Erythroblast (primary cell): Measurements from ENCODE around the gene ZNF263.
"Not testable (repeated sequence)": the region's sequence is repeated elsewhere in the genome, so short reads cannot be mapped to it uniquely, and the experiment has no call there.

Source experiments
- DNase-seq, 2 experiments: peaks; one replicate each; lab custom pipeline; 2025; lab: John Stamatoyannopoulos, UW
- GATA1 ChIP-seq: IDR thresholded peaks from 2 replicates; pipeline ENCODE4 v1.6.1; 2011; ENCODE audit warnings: low read depth, mild to moderate bottlenecking, control low read depth, low read length, moderate library complexity
- POLR2A ChIP-seq: IDR thresholded peaks from 2 replicates; pipeline ENCODE4 v1.6.1; 2011; ENCODE audit warnings: mild to moderate bottlenecking, low read length

The ZNF263 gene

GRCh38 chr16:3256146-3256865 is 27.0 kb upstream of the ZNF263 start, which contains the start of gene MEFV:
Gene MEFV, minus strand, starts transcription at chr16:3256633. Its CDS starts 46 bp downstream, at chr16:3256587.
- no peak for TF ChIP-seq GATA1
- no peak for TF ChIP-seq POLR2A
- no peak for DNase-seq

GRCh38 chr16:3256866-3257465 is 26.3 kb upstream of the ZNF263 start:
- TF ChIP-seq POLR2A (no peak), GATA1 (no peak)
- DNase-seq: no peak

GRCh38 chr16:3259836-3260235 is 23.5 kb upstream of the ZNF263 start:
- DNase-seq: no peak
- TF ChIP-seq POLR2A (no peak), GATA1 (no peak)

- TF ChIP-seq POLR2A (no peak), GATA1 (no peak)
- DNase-seq: peak in 1 of 2 experiments; percentile 19
Observed at GRCh38 chr16:3262517-3262916, 20.8 kb upstream of the ZNF263 start.

GRCh38 chr16:3264137-3265036 is 18.9 kb upstream of the ZNF263 start:
- peak; percentile 92 for TF ChIP-seq POLR2A
- no peak for TF ChIP-seq GATA1
- DNase-seq: peak; percentile 98 to 99

- no peak for TF ChIP-seq POLR2A
- no peak for TF ChIP-seq GATA1
- peak; percentile 58 to 62 for DNase-seq
Observed at GRCh38 chr16:3266873-3267537, 16.3 kb upstream of the ZNF263 start.

- TF ChIP-seq GATA1 (no peak), POLR2A (no peak)
- no peak for DNase-seq
Observed at GRCh38 chr16:3268294-3268693, 15.0 kb upstream of the ZNF263 start.

GRCh38 chr16:3270718-3271117 is 12.6 kb upstream of the ZNF263 start:
- not testable (repeated sequence) for DNase-seq

GRCh38 chr16:3271281-3271680 is 12.0 kb upstream of the ZNF263 start:
- DNase-seq: not testable (repeated sequence)

- TF ChIP-seq GATA1 (no peak), POLR2A (no peak)
- no peak for DNase-seq
Observed at GRCh38 chr16:3274490-3274889, 8.8 kb upstream of the ZNF263 start.

- no peak for DNase-seq
- no peak for TF ChIP-seq GATA1
- TF ChIP-seq POLR2A: no peak
Observed at GRCh38 chr16:3274947-3275346, 8.3 kb upstream of the ZNF263 start.

- TF ChIP-seq POLR2A: no peak
- no peak for TF ChIP-seq GATA1
- DNase-seq: no peak
Observed at GRCh38 chr16:3276679-3277078, 6.6 kb upstream of the ZNF263 start.

GRCh38 chr16:3281222-3281820 is 2.0 kb upstream of the ZNF263 start:
- no peak for TF ChIP-seq GATA1
- TF ChIP-seq POLR2A: no peak
- no peak for DNase-seq
